SH-SY5Y (cell line): ENCODE data around the gene NCKAP5.

Experiments
- GATA2 ChIP-seq: IDR thresholded peaks from 2 replicates; pipeline ENCODE4 v1.6.1; 2011; ENCODE audit warnings: mild to moderate bottlenecking, low read depth, low read length
- GATA3 ChIP-seq: IDR thresholded peaks from 2 replicates; pipeline ENCODE4 v1.6.1; 2011; ENCODE audit warnings: low read depth, mild to moderate bottlenecking, low read length, moderate library complexity

GRCh38 chr2:133135035-133135654 lies 433.1 kb downstream of the NCKAP5 start:
- TF ChIP-seq GATA2: no peak
- TF ChIP-seq GATA3: no peak
